Stimulated activated CD4-positive, alpha-beta T cell treated with anti-CD3 and anti-CD28 coated beads, Interleukin-12 subunit alpha, Interleukin-12 subunit beta, amount 100 ng/mL, for 4 hours (primary cell): ENCODE measurements around the gene CLRN3.

Experiments used
- DNase-seq: peaks from one replicate; pipeline ENCODE4 v3.0.0-alpha.2; 2020

CLRN3 gene

DNA sequence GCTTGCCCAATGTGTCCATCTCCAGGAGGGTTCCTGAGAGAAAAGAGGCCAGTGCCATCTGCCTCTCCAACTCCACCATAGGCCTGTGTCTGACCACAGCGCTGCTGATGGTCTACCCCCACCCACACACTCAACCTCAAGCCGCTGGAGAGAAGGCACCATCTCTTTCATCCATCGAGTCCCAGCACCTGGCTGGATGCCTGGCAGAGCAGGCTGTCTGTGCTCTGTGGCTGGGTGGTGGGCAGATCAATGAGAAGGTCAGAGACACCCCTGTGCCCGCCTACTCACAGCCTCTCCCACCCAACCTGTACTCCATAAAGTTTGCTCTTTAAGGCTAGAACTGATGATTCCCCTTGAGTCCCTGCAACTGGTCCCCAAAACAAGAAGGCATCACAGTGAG, 58.0 kb downstream of the CLRN3 start:
- DNase-seq, result no peak

DNA sequence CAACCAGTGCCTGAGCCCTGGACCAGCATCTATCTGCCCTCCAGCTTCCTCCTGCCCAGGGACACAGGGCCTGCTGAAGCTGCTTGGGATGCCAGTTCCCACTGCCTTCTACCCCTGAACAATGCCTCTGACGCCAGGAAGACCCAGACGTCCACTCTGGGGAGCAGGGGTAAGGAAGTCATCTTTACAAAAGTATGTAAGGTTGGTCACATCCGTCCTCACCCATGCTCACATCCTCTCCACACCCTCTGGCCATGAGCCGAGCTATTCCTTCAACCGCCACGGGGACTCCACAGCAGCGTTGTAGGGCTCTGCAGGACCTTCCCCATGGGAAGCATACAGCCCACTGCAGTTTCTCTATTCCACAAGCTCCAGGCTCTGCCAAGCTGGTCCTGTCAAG, 58.5 kb downstream of the CLRN3 start:
- DNase-seq, result no peak

- DNase-seq, result no peak
These were observed 58.9 kb downstream of the CLRN3 start for GRCh38 chr10:127833804-127834203.

- no peak for DNase-seq
These were observed 60.2 kb downstream of the CLRN3 start for GRCh38 chr10:127832501-127832900.

GRCh38 chr10:127830414-127830813, 62.3 kb downstream of the CLRN3 start:
- no peak for DNase-seq
